ENCODE data around the gene MIS18A. TPM values are rescaled to one million over a fixed set of nuclear protein-coding genes. Genes with fewer than 3 reads are reported as not detected.

MIS18A gene, protein sequence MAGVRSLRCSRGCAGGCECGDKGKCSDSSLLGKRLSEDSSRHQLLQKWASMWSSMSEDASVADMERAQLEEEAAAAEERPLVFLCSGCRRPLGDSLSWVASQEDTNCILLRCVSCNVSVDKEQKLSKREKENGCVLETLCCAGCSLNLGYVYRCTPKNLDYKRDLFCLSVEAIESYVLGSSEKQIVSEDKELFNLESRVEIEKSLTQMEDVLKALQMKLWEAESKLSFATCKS
- total RNA-seq (2022) = 10.9 and 13.7 TPM in 2 replicates
- Bru-seq, nascent RNA = percentile 67 among the genes with signal in this experiment
- percentile 68 among the genes with signal in this experiment for BruChase-seq, experiment 1, labeled RNA remaining after a 6-hour chase
- percentile 69 among the genes with signal in this experiment for BruChase-seq, experiment 2, labeled RNA remaining after a 2-hour chase
- long read RNA-seq, transcript MIS18A-201 (5 exons, 1,575 nt) = major isoform, 28 of 30 reads
- long read RNA-seq, partial matches to known transcripts = 0 of 30 reads
- long read RNA-seq, other reads (novel, unspliced or antisense) = 2 of 30 reads

DNA sequence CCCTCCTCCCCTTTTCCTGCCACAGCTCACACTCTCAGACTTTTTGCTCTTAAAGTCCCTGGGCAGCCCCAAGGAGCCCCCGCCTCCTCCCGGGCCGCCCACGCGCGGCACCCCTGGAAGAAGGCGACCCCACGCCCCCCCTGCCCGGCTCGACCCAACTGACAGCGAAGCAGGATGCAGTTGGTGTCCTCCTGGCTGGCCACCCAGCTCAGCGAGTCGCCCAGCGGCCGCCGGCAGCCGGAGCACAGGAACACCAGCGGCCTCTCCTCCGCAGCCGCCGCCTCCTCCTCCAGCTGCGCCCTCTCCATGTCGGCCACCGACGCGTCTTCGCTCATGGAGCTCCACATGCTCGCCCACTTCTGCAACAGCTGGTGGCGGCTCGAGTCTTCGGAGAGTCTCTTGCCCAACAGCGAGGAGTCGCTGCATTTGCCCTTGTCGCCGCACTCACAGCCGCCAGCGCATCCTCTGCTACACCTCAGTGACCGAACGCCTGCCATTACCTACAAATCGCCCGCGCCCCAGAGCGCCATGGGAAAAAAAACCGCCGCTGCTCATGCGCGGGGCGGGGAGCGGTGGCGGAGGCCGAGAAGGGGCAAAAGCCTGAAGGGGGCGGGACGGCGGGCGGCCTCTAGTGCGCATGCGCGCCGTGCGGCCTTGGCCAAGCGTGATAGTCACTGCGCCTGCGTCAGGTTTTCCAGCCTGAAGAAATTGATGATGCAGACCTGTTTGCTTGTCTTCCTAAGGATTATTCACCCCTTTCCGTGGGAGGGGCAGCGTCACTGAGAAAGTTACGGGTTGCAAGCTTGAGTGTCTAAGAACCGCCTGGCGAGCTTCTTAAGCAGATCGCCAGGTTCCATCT is at the start of gene MIS18A:
TSS of gene MIS18A (minus strand) at position 532 of the 859 bp plus-strand sequence. CDS start at position 497, 35 bp downstream.
- TF ChIP-seq, protein P1, sequence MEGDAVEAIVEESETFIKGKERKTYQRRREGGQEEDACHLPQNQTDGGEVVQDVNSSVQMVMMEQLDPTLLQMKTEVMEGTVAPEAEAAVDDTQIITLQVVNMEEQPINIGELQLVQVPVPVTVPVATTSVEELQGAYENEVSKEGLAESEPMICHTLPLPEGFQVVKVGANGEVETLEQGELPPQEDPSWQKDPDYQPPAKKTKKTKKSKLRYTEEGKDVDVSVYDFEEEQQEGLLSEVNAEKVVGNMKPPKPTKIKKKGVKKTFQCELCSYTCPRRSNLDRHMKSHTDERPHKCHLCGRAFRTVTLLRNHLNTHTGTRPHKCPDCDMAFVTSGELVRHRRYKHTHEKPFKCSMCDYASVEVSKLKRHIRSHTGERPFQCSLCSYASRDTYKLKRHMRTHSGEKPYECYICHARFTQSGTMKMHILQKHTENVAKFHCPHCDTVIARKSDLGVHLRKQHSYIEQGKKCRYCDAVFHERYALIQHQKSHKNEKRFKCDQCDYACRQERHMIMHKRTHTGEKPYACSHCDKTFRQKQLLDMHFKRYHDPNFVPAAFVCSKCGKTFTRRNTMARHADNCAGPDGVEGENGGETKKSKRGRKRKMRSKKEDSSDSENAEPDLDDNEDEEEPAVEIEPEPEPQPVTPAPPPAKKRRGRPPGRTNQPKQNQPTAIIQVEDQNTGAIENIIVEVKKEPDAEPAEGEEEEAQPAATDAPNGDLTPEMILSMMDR (IDR thresholded peaks at IDR 0.05; ENCODE audit: unreplicated experiment) = no peak
- Mint-ChIP-seq H3K4me1 (ENCODE audit: low read depth, unreplicated experiment) (no peaks in the 10 kb centered on the region), H3K27me3 (ENCODE audit: unreplicated experiment) (no peaks in the 10 kb centered on the region), H3K27ac (ENCODE audit: unreplicated experiment) (peak within 1 kb of the TSS; percentile 91), H3K4me3 (ENCODE audit: low read depth, unreplicated experiment) (peak within 1 kb of the TSS; percentile 96), H3K9me3 (ENCODE audit: low read depth, unreplicated experiment) (no peaks in the 10 kb centered on the region), H3K36me3 (ENCODE audit: insufficient read depth, unreplicated experiment) (peaks cover 23% of the 10 kb centered on the region)
- intact Hi-C loops (cut with micrococcal nuclease; ENCODE audit: unreplicated experiment) = no loop called here
- no TSS peak for BruUV-seq (replicated peaks)
- DNase-seq = peak; percentile 94
- CTCF ChIA-PET = interaction anchor here (0.6 to 0.7 kb wide), 5 partner anchors 26 to 1050 kb away, joined by 3 to 7 read pairs (median 3); no protein-coding TSS in a partner anchor

DNA sequence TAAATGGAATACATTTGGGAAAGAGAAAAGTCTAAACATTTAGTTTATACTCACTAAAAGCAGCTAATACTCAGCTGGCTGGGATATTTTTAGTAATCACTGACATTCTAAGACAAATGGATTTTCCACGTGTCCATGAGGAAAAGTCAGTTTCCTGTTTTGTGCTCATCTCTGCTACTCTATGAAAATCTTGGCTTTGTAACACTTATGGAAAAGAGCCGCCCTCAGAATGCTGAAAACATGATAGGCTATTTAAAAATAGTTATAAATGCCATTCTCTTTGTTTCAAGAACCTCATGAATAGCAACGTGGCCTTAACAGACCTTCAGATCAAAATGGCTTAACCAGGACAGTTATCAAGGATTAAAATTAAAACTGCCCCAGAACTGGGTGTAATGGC is 49.7 kb upstream of the MIS18A start:
- Mint-ChIP-seq H3K27me3 (ENCODE audit: unreplicated experiment) (no peaks in the 10 kb centered on the region), H3K9me3 (ENCODE audit: low read depth, unreplicated experiment) (no peaks in the 10 kb centered on the region), H3K27ac (ENCODE audit: unreplicated experiment) (no peak overlapping the region), H3K4me3 (ENCODE audit: low read depth, unreplicated experiment) (no peak overlapping the region), H3K4me1 (ENCODE audit: low read depth, unreplicated experiment) (no peaks in the 10 kb centered on the region), H3K36me3 (ENCODE audit: insufficient read depth, unreplicated experiment) (peaks cover 25% of the 10 kb centered on the region)
- TF ChIP-seq, protein P1 (IDR thresholded peaks at IDR 0.05; ENCODE audit: unreplicated experiment) = no peak
- no peak for DNase-seq
- no TSS peak for BruUV-seq (replicated peaks)
- CTCF ChIA-PET = no interaction called here
- intact Hi-C loops (cut with micrococcal nuclease; ENCODE audit: unreplicated experiment) = no loop called here

DNA sequence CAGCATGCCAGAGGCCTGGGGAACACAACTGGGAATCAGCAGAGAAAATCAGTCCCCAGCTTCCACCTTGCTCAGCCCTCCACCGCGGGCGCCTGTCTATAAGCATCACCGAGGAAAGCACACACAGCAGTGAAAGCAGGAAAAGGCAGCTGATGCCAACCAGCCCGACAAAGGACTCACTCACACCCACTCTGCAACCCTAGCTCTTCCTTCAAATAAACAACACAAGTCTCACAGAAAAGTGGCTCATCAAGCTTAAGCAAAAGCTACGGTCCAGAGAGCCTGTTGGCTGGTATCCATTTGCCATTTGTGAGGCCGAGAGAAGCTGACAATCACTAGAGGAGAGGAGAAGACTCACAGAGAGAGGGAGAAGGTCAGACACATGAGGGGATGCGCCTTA is 46.9 kb upstream of the MIS18A start:
- no peak overlapping the region for H3K4me3 Mint-ChIP-seq (ENCODE audit: low read depth, unreplicated experiment)
- DNase-seq = no peak
- H3K4me1 Mint-ChIP-seq (ENCODE audit: low read depth, unreplicated experiment) = peaks cover 13% of the 10 kb centered on the region
- no peaks in the 10 kb centered on the region for H3K27me3 Mint-ChIP-seq (ENCODE audit: unreplicated experiment)
- H3K9me3 Mint-ChIP-seq (ENCODE audit: low read depth, unreplicated experiment) = no peaks in the 10 kb centered on the region
- H3K36me3 Mint-ChIP-seq (ENCODE audit: insufficient read depth, unreplicated experiment) = peaks cover 24% of the 10 kb centered on the region
- BruUV-seq (replicated peaks) = no TSS peak
- TF ChIP-seq, protein P1 (IDR thresholded peaks at IDR 0.05; ENCODE audit: unreplicated experiment) = no peak
- CTCF ChIA-PET = no interaction called here
- no peak overlapping the region for H3K27ac Mint-ChIP-seq (ENCODE audit: unreplicated experiment)
- intact Hi-C loops (cut with micrococcal nuclease; ENCODE audit: unreplicated experiment) = no loop called here

DNA sequence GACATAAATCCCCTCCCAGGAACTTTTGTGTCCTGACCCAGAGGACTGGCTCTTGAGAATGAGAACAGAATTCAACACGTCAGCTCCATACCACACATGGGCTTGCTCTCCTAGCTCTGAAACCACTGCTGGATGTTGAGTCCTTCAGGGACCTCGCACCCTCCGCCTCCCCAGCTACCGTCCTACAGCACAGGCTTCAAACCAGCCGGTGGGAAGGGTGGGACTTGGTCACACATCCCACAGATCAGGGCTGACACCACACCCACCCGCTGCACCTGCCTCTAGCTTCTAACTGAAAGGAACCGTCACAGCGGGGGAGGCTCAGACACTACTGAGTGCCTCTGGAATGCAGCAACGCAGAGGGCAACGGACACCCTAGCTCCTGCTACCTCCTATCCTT is 43.8 kb upstream of the MIS18A start:
- Mint-ChIP-seq H3K4me3 (ENCODE audit: low read depth, unreplicated experiment) (no peak overlapping the region), H3K27ac (ENCODE audit: unreplicated experiment) (no peak overlapping the region), H3K4me1 (ENCODE audit: low read depth, unreplicated experiment) (peaks cover 13% of the 10 kb centered on the region), H3K36me3 (ENCODE audit: insufficient read depth, unreplicated experiment) (peaks cover 27% of the 10 kb centered on the region), H3K9me3 (ENCODE audit: low read depth, unreplicated experiment) (no peaks in the 10 kb centered on the region), H3K27me3 (ENCODE audit: unreplicated experiment) (no peaks in the 10 kb centered on the region)
- TF ChIP-seq, protein P1 (IDR thresholded peaks at IDR 0.05; ENCODE audit: unreplicated experiment) = no peak
- DNase-seq = no peak
- intact Hi-C loops (cut with micrococcal nuclease; ENCODE audit: unreplicated experiment) = no loop called here
- BruUV-seq (replicated peaks) = no TSS peak
- CTCF ChIA-PET = no interaction called here

Data from Calu3 (cell line).